GM12875 (cell line): Measurements from ENCODE around the gene KCTD13.

Experiments
- H3K4me3 ChIP-seq: one replicate; pipeline ENCODE4 v1.5.1; 2011; ENCODE audit warnings: low read depth, low read length, control low read depth
- CTCF ChIP-seq: IDR thresholded peaks from 2 replicates; pipeline ENCODE4 v1.5.1; 2011; ENCODE audit warnings: low read depth, mild to moderate bottlenecking, control low read depth, inconsistent platforms, low read length, moderate library complexity, borderline replicate concordance; ENCODE audit not compliant: insufficient read depth

Gene KCTD13

GRCh38 chr16:29898804-29899515 is 27.1 kb downstream of the KCTD13 start:
- H3K4me3 ChIP-seq: no peak overlapping the region
- no peak for TF ChIP-seq CTCF

- no peak overlapping the region for H3K4me3 ChIP-seq
- no peak for TF ChIP-seq CTCF
Observed at GRCh38 chr16:29898135-29898803, 27.8 kb downstream of the KCTD13 start.

DNA sequence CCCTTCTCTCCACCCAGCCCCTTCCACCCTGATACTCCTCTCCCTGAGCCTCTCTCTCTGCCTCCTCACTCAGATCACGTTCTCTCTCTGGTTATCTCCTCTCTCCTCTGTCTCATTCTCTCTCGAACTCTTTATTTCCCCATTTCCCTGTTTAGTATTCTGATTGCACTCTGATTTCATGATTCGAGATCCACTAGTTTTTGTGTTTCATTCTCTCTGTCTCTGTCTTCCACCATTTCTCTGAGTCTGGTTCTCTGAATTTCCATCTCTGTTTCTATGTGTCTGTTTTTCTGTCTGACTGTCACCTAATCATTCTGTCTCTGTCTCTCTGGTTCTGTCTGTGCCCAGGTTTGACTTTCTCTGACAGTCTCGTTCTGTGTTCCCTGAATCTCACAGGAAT is 28.7 kb downstream of the KCTD13 start:
- TF ChIP-seq CTCF: no peak

GRCh38 chr16:29896841-29897240 is 29.2 kb downstream of the KCTD13 start:
- no peak overlapping the region for H3K4me3 ChIP-seq
- TF ChIP-seq CTCF: no peak

More for the DNA sequence above, 28.7 kb downstream of the KCTD13 start:
- H3K4me3 ChIP-seq: no peak overlapping the region

GRCh38 chr16:29894352-29894751 is 31.7 kb downstream of the KCTD13 start:
- TF ChIP-seq CTCF: no peak
- H3K4me3 ChIP-seq: no peak overlapping the region

DNA sequence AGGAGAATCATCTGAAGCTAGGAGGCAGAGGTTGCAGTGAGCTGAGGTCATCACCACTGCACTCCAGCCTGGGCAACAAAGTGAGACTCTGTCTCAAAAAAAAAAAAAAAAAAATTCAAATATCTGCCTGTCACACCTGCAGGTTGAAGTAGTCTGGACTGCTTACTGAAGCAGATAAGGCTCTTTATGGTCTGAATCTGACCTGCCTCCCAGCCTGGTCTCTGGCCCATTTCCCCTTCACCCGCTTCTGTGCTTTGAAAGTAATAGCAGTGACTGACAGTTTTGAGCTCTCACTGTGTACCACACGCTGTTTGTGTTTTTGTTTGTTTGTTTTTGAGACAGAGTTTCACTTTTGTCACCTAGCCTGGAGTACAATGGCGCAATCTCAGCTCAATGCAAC is 32.5 kb downstream of the KCTD13 start:
- TF ChIP-seq CTCF: no peak

GRCh38 chr16:29892458-29892813 is 33.6 kb downstream of the KCTD13 start:
- no peak for TF ChIP-seq CTCF
- no peak overlapping the region for H3K4me3 ChIP-seq

More for the DNA sequence above, 32.5 kb downstream of the KCTD13 start:
- H3K4me3 ChIP-seq: no peak overlapping the region
